Activated CD4-positive, alpha-beta T cell treated with anti-CD3 and anti-CD28 coated beads, Interleukin-2, amount 50 U/mL, for 16 hours (primary cell): ENCODE results near the gene MDC1.
A peak's percentile ranks its signal among the peaks of the same experiment; 100 is the strongest.
"Not testable (repeated sequence)": the region's sequence is repeated elsewhere in the genome, so short reads cannot be mapped to it uniquely, and the experiment has no call there.

ENCODE experiments used
- DNase-seq: peaks from one replicate; pipeline ENCODE4 v3.0.0-alpha.2; 2020

Gene MDC1

DNA sequence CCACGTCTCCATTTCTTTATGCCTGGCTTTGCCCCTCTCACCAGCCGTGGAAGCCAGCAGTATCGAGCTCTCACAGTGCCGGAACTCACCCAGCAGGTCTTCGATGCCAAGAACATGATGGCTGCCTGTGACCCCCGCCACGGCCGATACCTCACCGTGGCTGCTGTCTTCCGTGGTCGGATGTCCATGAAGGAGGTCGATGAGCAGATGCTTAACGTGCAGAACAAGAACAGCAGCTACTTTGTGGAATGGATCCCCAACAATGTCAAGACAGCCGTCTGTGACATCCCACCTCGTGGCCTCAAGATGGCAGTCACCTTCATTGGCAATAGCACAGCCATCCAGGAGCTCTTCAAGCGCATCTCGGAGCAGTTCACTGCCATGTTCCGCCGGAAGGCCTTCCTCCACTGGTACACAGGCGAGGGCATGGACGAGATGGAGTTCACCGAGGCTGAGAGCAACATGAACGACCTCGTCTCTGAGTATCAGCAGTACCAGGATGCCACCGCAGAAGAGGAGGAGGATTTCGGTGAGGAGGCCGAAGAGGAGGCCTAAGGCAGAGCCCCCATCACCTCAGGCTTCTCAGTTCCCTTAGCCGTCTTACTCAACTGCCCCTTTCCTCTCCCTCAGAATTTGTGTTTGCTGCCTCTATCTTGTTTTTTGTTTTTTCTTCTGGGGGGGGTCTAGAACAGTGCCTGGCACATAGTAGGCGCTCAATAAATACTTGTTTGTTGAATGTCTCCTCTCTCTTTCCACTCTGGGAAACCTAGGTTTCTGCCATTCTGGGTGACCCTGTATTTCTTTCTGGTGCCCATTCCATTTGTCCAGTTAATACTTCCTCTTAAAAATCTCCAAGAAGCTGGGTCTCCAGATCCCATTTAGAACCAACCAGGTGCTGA lies 7.0 kb upstream of the MDC1 start:
- not testable (repeated sequence) for DNase-seq

GRCh38 chr6:30723159-30723842 lies 6.2 kb upstream of the MDC1 start:
- DNase-seq, result not testable (repeated sequence)

GRCh38 chr6:30722280-30723112 lies 5.4 kb upstream of the MDC1 start:
- peak; percentile 85 for DNase-seq

- not testable (repeated sequence) for DNase-seq
Measured at GRCh38 chr6:30722025-30722279, 4.9 kb upstream of the MDC1 start.

DNA sequence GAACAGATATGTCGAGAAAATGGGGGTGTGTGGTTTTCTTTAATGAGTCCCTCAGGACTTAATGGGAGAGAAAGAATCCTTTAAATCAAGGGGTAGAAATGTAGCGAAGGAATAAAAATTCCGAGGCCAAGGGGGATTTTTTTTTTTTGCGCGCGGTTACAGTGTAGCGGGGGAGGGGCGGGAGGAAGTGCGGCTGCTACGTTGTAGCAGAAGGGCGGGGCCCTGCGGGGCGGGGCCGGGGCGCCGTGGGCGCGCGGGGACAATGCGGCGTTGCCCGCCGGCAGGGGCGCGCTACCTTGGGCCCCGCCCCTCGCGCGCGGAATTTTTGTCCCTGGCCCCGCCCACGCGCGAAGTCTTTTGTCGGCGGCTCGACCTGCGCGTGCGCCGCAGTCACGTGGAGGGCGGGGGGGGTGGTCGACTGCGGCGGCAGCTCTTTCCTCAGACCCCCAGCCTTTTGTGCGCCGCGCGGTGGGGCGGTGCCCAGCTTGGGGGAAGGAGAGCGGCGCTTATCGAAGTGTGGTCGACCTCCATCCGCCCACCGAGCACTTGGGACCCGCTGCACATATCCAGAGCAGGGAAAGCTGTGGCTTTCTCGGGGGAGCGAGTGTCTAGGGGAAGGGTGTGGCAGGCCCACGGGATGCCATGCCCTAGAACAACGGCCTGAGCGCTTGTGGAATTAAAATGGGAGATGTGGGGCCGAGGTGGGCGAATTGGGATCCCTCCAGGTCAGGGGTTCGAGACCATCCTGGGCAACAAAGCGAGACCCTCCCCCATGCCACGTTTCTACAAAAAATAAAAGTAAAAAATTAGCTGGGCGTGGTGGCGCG lies 4.3 kb upstream of the MDC1 start:
- DNase-seq, result peak; percentile 93

DNA sequence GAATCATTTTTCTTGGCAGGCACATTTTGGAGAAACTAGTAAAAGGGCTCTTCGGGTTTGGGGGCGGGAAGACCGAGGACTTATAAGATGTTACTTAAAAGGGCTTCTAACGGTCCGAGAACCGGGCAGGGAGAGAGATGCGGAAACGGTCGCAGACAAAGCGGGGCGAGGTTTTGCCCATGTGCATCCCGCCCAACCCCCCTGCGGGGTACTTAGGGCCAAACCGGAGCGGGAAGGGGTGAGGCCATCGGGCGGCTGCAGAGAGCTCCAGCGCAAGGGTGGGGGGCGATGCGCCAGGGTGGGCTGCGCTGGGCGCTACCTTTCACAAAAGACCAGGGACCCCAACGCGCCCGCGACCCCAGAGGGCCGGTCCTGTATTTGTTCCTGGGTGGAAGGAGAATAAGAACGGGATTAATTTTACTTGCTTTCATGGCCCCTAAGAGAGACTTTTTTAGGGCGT lies 3.7 kb upstream of the MDC1 start:
- DNase-seq, result peak; percentile 78

DNA sequence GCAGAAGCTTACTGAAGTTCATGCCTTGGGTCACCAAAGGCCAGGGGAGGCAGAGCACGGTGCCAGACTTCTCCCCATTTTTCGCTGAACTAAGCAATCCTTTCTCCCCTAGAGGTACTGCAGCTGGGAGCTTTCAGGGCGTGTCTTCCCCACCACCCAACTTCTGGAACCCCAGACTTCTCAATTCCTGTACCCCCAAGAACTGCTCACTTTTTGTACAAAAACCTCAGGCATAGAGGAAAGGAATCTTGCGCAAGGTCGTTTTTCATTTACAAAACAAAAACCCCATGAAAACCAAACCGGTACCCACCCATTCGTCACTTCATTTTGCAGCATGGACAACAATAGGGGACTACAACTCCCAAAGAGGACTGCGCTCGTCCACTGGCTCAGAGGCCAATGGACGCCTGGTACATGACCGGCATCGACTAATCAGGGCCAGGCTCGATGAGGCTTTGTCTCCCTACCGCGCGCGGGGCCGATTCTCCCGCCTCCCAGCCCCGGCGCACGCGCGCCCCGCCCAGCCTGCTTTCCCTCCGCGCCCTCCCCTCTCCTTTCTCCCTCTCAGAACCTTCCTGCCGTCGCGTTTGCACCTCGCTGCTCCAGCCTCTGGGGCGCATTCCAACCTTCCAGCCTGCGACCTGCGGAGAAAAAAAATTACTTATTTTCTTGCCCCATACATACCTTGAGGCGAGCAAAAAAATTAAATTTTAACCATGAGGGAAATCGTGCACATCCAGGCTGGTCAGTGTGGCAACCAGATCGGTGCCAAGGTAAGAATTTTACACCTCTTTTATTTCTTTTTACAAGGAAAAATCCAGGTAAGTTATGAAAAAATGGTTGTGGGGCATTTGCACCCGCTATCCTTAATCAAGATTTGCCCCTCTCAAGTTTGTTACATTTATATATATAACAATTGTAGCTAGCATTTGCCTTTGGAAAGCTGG lies 3.0 kb upstream of the MDC1 start, which contains the start of gene TUBB:
Gene TUBB (plus strand): TSS at position 562 of the 947 bp plus-strand sequence. CDS start 155 bp downstream, at position 717.
- peak; percentile 98 for DNase-seq

GRCh38 chr6:30719356-30719755 lies 2.3 kb upstream of the MDC1 start:
- no peak for DNase-seq

GRCh38 chr6:30717845-30718720 lies 1.0 kb upstream of the MDC1 start:
- DNase-seq, result not testable (repeated sequence)

- DNase-seq, result no peak
Measured at GRCh38 chr6:30716879-30717128, 277 bp downstream of the MDC1 start.

- no peak for DNase-seq
Measured at GRCh38 chr6:30714263-30714662, 2.8 kb downstream of the MDC1 start.

GRCh38 chr6:30712441-30712945 lies 4.6 kb downstream of the MDC1 start:
- no peak for DNase-seq

DNA sequence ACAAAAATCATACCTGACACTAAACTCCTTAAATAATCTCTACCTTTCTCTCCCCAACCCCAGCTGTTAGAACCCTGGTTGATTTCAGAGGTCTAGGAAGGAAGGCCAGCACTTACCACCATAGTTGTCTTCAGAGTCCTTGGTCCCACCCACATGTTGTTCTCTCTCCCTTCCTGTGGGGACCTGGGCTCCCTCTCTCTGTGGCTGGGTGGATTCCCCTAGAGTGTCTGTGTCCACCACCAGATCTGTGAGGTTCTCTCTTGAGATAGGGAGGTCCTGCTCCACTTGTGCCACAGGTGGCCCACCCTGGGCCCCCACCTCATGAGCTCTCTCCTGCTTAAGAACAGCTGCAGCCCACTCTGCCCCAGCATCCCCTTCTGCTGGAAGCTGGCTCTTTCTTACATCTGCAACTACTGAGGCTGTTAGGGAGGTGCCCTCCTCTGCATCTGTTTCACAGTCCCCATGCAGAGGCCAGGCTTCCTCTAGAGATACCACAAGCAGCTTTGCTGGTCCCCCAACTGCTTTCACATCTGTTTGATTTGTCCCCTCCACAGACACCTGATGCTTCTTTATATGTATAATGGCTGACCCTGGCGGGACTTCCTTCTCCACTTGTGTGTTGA lies 5.2 kb downstream of the MDC1 start:
- no peak for DNase-seq

GRCh38 chr6:30709101-30709868 lies 7.8 kb downstream of the MDC1 start:
- no peak for DNase-seq

DNA sequence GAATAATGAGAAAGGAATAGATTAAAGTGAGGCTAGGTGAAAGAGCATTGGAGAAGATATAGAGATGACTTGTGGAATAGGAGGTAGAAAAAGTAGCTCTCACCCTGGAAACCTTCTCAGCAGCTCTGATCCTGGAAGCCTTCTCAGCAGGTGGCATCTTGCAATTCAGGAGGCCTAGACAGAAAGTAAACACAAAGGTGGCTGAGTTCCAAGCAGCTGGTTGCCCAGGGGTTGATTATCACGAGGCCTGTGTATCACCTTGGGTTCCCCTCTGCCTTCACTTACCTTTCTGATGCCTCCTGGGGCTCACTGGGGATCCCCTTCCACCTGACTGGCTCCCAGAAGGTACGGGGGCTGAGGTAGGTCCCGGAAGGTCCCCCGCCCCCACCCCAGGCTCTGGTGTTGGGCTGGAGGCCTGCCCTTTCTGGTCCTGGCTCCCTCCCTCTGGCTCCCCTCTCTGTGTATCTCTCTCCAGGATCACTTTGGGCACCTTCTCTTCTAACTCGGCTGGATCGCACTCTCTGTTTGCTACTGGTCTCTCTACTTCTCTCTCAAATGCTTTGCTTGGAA lies 9.7 kb downstream of the MDC1 start:
- DNase-seq, result no peak

DNA sequence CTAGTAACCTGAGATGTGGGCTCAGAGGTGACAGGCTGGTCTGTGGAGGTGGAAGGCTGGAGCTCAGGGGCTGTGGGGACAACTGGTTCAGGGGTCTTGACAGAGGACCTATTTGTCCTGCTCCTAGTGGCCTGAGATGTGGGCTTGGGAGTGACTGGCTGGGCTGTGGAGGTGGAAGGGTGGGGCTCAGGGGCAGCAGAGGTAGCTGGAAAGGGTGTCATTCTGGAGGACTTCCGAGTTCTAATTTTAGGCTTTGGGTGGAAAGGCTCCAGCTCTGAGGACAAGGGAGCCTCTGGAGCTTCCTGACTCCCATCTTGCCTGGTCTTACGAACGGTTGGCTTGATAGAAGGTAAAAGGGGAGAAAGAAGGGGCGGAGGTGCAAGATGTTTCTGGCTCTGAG lies 11.5 kb downstream of the MDC1 start:
- DNase-seq, result no peak

DNA sequence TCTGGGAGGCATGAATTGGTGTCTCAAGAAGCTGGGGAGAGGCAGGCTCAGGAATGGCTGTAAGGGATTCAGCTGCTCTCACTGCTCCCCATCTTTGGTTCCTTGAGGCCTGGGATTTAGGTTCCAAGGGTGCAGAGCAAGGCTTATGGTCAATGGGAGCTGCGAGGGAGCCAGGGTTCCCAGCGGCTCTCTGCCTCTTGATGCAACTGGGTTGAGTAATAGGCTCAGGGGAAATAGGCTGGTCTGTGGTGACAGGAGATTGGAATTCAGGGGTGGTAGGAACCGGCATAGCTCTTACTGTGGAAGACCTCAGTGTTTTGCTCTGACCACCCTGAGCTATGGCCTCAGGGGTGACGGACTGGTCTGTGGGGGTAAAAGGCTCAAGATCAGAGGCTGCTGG lies 13.3 kb downstream of the MDC1 start:
- no peak for DNase-seq

DNA sequence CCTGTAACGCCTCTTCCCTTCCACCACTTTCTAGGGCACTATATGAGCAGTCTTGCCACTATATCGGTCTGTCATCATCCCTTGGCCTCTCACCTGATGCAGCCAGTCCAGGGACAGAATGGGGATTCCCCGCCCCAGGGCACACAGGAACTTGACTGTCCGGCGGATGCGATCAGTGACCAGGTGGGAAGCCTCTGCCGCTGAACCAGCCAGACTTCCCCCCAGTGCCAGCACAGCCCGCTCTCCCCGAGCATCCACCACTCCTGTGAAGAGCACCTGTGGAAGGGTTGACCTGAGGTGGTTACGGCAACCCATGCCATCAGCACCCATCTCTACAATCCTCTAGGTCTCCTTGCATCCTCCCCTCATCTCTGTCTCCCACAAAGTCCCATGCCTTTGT lies 14.1 kb downstream of the MDC1 start:
- no peak for DNase-seq

- DNase-seq, result no peak
Measured at GRCh38 chr6:30700340-30700739, 16.7 kb downstream of the MDC1 start.
